HG03460 (cell line): ENCODE results near the gene CEBPA.
"Not testable (repeated sequence)": the region's sequence is repeated elsewhere in the genome, so short reads cannot be mapped to it uniquely, and the experiment has no call there.

Experiments used
- ATAC-seq: cut with Tn5 transposase; IDR thresholded peaks from one replicate; pipeline ENCODE4 v1.9.1; 2021; ENCODE audit not compliant: unreplicated experiment

CEBPA gene

GRCh38 chr19:33301144-33301899 lies 1.0 kb downstream of the CEBPA start:
- no peak for ATAC-seq

- ATAC-seq: no peak
Measured at GRCh38 chr19:33300894-33301143, 1.5 kb downstream of the CEBPA start.

- no peak for ATAC-seq
Measured at GRCh38 chr19:33300009-33300893, 2.1 kb downstream of the CEBPA start.

GRCh38 chr19:33299051-33299688 lies 3.2 kb downstream of the CEBPA start:
- no peak for ATAC-seq

- ATAC-seq: no peak
Measured at GRCh38 chr19:33298146-33298911, 4.0 kb downstream of the CEBPA start.

GRCh38 chr19:33297401-33298145 lies 4.8 kb downstream of the CEBPA start:
- no peak for ATAC-seq

- ATAC-seq: no peak
Measured at GRCh38 chr19:33296488-33296971, 5.8 kb downstream of the CEBPA start.

GRCh38 chr19:33295621-33296487 lies 6.5 kb downstream of the CEBPA start:
- no peak for ATAC-seq

- ATAC-seq: not testable (repeated sequence)
Measured at GRCh38 chr19:33295046-33295445, 7.3 kb downstream of the CEBPA start.

GRCh38 chr19:33294058-33294798 lies 8.1 kb downstream of the CEBPA start:
- ATAC-seq: no peak

GRCh38 chr19:33293255-33294057 lies 8.9 kb downstream of the CEBPA start:
- ATAC-seq: no peak

- no peak for ATAC-seq
Measured at GRCh38 chr19:33292595-33293254, 9.6 kb downstream of the CEBPA start.

- ATAC-seq: no peak
Measured at GRCh38 chr19:33291623-33292534, 10.5 kb downstream of the CEBPA start.

- ATAC-seq: no peak
Measured at GRCh38 chr19:33290956-33291622, 11.2 kb downstream of the CEBPA start.

- no peak for ATAC-seq
Measured at GRCh38 chr19:33290082-33290815, 12.1 kb downstream of the CEBPA start.
